Measurements from ENCODE around the gene SLCO2A1. TPM values are rescaled to one million over a fixed set of nuclear protein-coding genes. Genes with fewer than 3 reads are reported as not detected.

The SLCO2A1 gene
- total RNA-seq, 1 donor from 2014 or later, result 1.0 TPM

- DNase-seq (ENCODE audit: low spot score), result no peak
- peaks cover 13% of the 10 kb centered on the region for H3K9me3 Mint-ChIP-seq (ENCODE audit: low read depth)
- no peaks in the 10 kb centered on the region for H3K4me1 Mint-ChIP-seq (ENCODE audit: low read depth)
- no peak overlapping the region for H3K4me3 Mint-ChIP-seq (ENCODE audit: unreplicated experiment)
- no peak for TF ChIP-seq CTCF (IDR thresholded peaks at IDR 0.05)
- H3K27me3 Mint-ChIP-seq (ENCODE audit: low read depth), result no peaks in the 10 kb centered on the region
- no peak overlapping the region for H3K27ac Mint-ChIP-seq (ENCODE audit: unreplicated experiment)
- H3K36me3 Mint-ChIP-seq (ENCODE audit: low read depth), result peaks cover 8% of the 10 kb centered on the region
Observed at GRCh38 chr3:133881492-133881891, 148.2 kb downstream of the SLCO2A1 start.

GRCh38 chr3:133880886-133881455 lies 148.8 kb downstream of the SLCO2A1 start:
- Mint-ChIP-seq H3K4me3 (ENCODE audit: unreplicated experiment) (no peak overlapping the region), H3K4me1 (ENCODE audit: low read depth) (no peaks in the 10 kb centered on the region), H3K9me3 (ENCODE audit: low read depth) (peaks cover 13% of the 10 kb centered on the region), H3K27ac (ENCODE audit: unreplicated experiment) (no peak overlapping the region), H3K27me3 (ENCODE audit: low read depth) (no peaks in the 10 kb centered on the region), H3K36me3 (ENCODE audit: low read depth) (peaks cover 8% of the 10 kb centered on the region)
- no peak for DNase-seq (ENCODE audit: low spot score)
- no peak for TF ChIP-seq CTCF (IDR thresholded peaks at IDR 0.05)

GRCh38 chr3:133880287-133880686 lies 149.4 kb downstream of the SLCO2A1 start:
- Mint-ChIP-seq H3K4me3 (ENCODE audit: unreplicated experiment) (no peak overlapping the region), H3K27ac (ENCODE audit: unreplicated experiment) (no peak overlapping the region), H3K9me3 (ENCODE audit: low read depth) (peaks cover 13% of the 10 kb centered on the region), H3K27me3 (ENCODE audit: low read depth) (no peaks in the 10 kb centered on the region), H3K36me3 (ENCODE audit: low read depth) (peaks cover 8% of the 10 kb centered on the region), H3K4me1 (ENCODE audit: low read depth) (no peaks in the 10 kb centered on the region)
- no peak for TF ChIP-seq CTCF (IDR thresholded peaks at IDR 0.05)
- DNase-seq (ENCODE audit: low spot score), result no peak

- Mint-ChIP-seq H3K27me3 (ENCODE audit: low read depth) (no peaks in the 10 kb centered on the region), H3K9me3 (ENCODE audit: low read depth) (peaks cover 13% of the 10 kb centered on the region), H3K4me3 (ENCODE audit: unreplicated experiment) (no peak overlapping the region), H3K4me1 (ENCODE audit: low read depth) (peaks cover 3% of the 10 kb centered on the region), H3K36me3 (ENCODE audit: low read depth) (peaks cover 9% of the 10 kb centered on the region), H3K27ac (ENCODE audit: unreplicated experiment) (no peak overlapping the region)
- TF ChIP-seq CTCF (IDR thresholded peaks at IDR 0.05), result no peak
- DNase-seq (ENCODE audit: low spot score), result no peak
Observed at GRCh38 chr3:133878518-133878917, 151.2 kb downstream of the SLCO2A1 start.

Other genes starting within 250 kb of the SLCO2A1 start
- gene SRPRB, start 224.1 kb downstream of the SLCO2A1 start, total RNA-seq, result 94.0 to 122 TPM (median 99.3 TPM) in 3 replicates
- gene RAB6B, start 134.0 kb downstream of the SLCO2A1 start, total RNA-seq, result 16.2 to 29.6 TPM (median 25.7 TPM) in 3 replicates
- 49.6 to 57.8 TPM (median 57.6 TPM) in 3 replicates for gene RYK, start 220.9 kb upstream of the SLCO2A1 start, total RNA-seq